ENCODE results near the gene FOXN4. TPM values are rescaled to one million over a fixed set of nuclear protein-coding genes. Genes with fewer than 3 reads are reported as not detected.
A peak's percentile ranks its signal among the peaks of the same experiment; 100 is the strongest.
"Not testable (repeated sequence)": the region's sequence is repeated elsewhere in the genome, so short reads cannot be mapped to it uniquely, and the experiment has no call there.

The FOXN4 gene
- total RNA-seq, 2 donors from 2014 or later: not detected

DNA sequence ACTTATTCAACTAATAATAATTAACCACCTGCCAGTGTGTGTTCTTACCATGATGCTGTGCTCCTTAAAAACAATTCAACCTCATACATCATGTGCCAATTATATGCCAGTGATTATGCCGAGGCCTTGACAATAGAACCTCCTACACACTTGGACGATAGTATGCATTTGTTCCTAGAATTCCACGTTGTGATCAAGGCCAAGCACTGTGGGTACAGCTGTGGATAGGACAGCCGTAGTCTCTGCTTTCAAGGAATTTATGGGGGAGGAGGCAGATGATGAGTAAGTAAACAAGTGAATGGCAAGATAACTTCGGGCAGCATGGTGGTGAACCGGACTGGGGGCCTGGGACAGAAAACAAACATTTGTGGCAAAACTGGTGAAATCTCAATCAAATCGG is 20.6 kb upstream of the FOXN4 start:
- Mint-ChIP-seq H3K4me3 (no peak overlapping the region), H3K4me1 (no peaks in the 10 kb centered on the region), H3K27me3 (peaks cover 11% of the 10 kb centered on the region), H3K27ac (no peak overlapping the region), H3K9me3 (no peaks in the 10 kb centered on the region), H3K36me3 (ENCODE audit: low read depth) (no peaks in the 10 kb centered on the region)
- ATAC-seq (replicated peaks): no peak

DNA sequence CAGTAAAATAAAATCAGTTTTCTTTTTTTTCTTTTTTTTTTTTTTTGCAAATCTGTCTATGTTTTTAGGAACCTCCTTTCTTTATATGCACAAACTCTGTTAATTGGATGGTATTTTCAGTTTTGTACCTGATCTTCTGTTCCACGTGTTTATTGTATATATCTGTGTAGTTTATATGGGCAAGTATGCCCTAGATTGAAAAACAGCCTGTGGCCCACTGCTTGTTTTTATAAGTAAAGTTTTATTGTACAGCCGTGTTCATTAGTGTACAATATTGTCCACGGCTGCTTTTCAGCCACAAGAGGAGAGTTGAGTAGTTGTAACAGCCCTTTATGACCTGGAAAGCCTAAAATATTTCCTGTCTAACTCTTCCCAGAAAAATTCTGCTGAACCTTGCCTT is 19.9 kb upstream of the FOXN4 start:
- H3K36me3 Mint-ChIP-seq (ENCODE audit: low read depth): no peaks in the 10 kb centered on the region
- H3K4me3 Mint-ChIP-seq: no peak overlapping the region
- no peaks in the 10 kb centered on the region for H3K4me1 Mint-ChIP-seq
- no peak for ATAC-seq (replicated peaks)
- H3K27ac Mint-ChIP-seq: no peak overlapping the region
- peaks cover 11% of the 10 kb centered on the region for H3K27me3 Mint-ChIP-seq
- no peaks in the 10 kb centered on the region for H3K9me3 Mint-ChIP-seq

DNA sequence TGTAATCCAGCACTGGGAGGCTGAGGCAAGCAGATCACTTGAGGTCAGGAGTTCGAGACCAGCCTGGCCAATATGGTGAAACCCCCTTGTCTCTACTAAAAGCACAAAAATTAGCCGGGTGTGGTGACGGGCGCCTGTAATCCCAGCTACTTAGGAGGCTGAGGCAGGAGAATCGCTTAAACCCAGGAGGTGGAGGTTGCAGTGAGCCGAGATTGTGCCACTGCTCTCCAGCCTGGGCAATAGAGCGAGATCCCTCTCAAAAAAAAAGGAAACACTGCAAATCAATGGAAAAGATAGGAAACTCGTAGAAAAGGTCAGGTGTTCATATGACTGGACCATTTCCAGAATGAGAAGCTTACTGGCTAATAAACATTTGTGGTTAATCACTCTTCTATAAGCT is 12.2 kb upstream of the FOXN4 start:
- not testable (repeated sequence) for H3K9me3 Mint-ChIP-seq; ATAC-seq (replicated peaks); H3K27ac Mint-ChIP-seq; H3K36me3 Mint-ChIP-seq (ENCODE audit: low read depth); H3K4me3 Mint-ChIP-seq; H3K4me1 Mint-ChIP-seq
- H3K27me3 Mint-ChIP-seq: peaks cover 26% of the 10 kb centered on the region

DNA sequence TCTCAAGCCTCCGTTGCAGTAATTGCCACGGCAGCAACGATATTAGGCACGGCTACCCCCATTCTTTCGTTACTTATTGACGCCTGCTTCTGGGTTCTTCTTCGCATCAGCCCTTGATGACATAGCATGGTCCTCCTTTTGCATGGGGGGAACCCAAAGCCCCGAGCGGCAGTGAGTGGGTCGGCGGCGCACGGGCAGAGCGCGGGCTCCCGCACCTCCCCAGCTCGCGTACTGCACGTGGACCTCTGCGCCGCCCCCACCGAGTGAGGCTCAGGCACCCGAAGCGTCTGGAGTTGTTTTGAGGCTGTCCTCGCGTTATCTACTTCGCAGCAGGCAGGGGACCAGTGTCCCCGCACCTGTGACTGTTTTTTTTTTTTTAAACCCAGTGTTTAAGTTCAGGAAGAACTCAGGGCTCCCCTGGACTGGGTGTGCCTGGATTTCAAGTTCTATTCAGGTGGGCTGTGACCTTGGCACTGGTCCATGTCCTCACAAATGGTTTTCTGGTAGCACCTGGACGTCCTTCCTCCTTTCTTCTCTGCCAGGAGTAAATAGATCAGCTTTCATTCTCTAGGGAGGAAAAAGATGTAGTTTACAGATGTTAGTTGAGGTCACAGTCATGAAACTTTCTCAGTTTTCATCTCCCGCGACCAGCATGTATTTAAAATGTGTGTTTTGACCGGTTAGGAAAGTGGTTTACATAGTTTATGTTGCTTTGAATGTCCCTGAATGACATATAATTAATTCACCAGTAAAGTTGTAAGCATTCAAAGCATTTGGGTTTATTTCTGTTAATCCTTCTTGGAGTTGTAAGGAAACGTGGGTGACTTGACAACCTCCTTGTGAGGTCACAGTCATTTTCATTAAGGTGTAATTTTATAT is 1.4 kb upstream of the FOXN4 start:
- no peak for ATAC-seq (replicated peaks)
- H3K27me3 Mint-ChIP-seq: peaks cover 49% of the 10 kb centered on the region
- H3K27ac Mint-ChIP-seq: no peak overlapping the region
- H3K4me1 Mint-ChIP-seq: peaks cover 6% of the 10 kb centered on the region
- H3K4me3 Mint-ChIP-seq: peak overlapping the region; percentile 79
- H3K36me3 Mint-ChIP-seq (ENCODE audit: low read depth): peaks cover 6% of the 10 kb centered on the region
- no peaks in the 10 kb centered on the region for H3K9me3 Mint-ChIP-seq

DNA sequence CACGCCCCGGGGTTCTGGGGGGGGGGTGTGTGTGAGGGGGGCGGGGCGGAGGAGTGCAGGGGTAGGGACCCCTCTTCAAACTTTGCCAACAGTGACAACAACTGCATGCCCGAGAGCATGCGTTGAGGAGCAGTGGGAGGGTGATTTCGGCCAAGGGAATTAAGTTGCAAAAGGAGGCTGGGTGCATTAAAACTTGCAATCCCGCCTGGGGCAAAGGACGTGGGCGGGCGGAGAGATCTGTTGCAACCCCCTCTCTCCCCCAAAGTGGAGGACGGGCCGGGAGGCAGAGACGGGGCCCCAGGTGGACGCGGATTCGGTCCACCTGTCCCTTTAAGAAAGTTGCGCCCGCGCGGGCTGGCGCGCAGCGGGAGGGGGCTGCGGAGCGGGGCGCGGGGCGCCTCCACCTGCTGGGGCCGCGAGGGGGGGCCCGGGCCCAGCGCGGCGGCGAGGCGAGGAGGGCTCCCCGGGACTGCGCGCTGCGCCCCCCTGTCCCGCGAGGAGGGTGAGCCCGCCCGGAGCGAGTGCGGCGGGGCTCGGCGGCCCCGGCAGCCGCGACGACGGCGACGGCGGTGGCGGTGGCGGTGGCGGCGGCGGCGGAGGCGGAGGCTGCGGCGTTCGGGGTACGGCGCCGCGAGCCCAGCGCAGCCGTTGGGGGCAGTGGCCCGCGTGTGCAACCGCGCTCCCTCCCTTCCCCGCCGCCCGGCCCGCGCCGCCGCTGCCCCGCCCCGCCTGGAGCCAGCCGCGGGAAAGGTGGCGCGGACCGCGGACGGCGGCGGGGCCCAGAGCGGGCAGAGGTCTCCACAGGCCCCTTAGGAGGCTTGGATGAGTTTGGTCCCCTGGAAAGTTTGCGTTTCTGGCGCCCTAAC is 530 bp upstream of the FOXN4 start:
- ATAC-seq (replicated peaks): peak; percentile 14
- H3K9me3 Mint-ChIP-seq: no peaks in the 10 kb centered on the region
- peaks cover 47% of the 10 kb centered on the region for H3K27me3 Mint-ChIP-seq
- peak overlapping the region; percentile 79 for H3K4me3 Mint-ChIP-seq
- peaks cover 6% of the 10 kb centered on the region for H3K36me3 Mint-ChIP-seq (ENCODE audit: low read depth)
- H3K27ac Mint-ChIP-seq: no peak overlapping the region
- H3K4me1 Mint-ChIP-seq: peaks cover 6% of the 10 kb centered on the region

DNA sequence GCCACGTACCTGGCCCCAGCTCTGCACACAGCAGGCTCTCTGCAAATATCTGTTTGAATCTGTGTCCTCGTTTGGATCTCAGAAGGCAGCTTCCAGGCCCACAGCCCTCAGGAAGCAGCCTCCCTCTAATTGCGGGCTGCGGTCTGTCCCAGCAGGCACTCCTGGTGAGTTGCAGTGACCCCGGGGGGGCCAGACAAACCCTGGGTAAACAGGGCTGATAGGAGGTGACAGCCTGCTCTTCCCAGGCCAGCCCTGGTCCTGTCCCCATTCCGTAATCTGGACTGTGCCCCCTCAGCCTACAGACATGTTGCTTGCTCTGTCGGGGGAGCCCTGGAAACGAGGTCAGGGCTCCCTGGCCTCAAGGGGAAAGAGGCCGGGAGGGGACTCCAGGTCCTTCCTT is 2.0 kb downstream of the FOXN4 start:
- H3K36me3 Mint-ChIP-seq (ENCODE audit: low read depth): peaks cover 6% of the 10 kb centered on the region
- H3K27me3 Mint-ChIP-seq: peaks cover 47% of the 10 kb centered on the region
- no peak overlapping the region for H3K4me3 Mint-ChIP-seq
- no peak overlapping the region for H3K27ac Mint-ChIP-seq
- H3K4me1 Mint-ChIP-seq: peaks cover 6% of the 10 kb centered on the region
- no peaks in the 10 kb centered on the region for H3K9me3 Mint-ChIP-seq
- no peak for ATAC-seq (replicated peaks)

DNA sequence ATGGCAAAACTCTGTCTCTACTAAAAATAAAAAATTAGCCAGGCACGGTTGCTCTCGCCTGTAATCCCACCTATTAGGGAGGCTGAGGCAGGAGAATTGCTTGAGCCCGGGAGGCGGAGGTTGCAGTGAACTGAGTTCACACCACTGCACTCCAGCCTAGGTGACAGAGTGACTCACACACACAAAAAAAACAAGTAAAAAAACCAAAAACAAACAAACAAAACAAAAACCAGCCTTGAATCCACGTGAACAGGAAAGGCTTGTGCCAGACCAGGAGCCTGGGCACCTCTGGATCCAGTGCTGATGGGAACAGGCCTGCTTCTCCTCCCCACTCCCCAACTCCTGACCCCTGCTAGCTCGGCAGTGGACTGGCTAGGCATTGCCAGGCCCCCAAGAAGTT is 3.5 kb downstream of the FOXN4 start:
- no peak for ATAC-seq (replicated peaks)
- H3K4me1 Mint-ChIP-seq: peaks cover 2% of the 10 kb centered on the region
- H3K27ac Mint-ChIP-seq: no peak overlapping the region
- no peaks in the 10 kb centered on the region for H3K9me3 Mint-ChIP-seq
- peaks cover 3% of the 10 kb centered on the region for H3K36me3 Mint-ChIP-seq (ENCODE audit: low read depth)
- no peak overlapping the region for H3K4me3 Mint-ChIP-seq
- peaks cover 42% of the 10 kb centered on the region for H3K27me3 Mint-ChIP-seq

DNA sequence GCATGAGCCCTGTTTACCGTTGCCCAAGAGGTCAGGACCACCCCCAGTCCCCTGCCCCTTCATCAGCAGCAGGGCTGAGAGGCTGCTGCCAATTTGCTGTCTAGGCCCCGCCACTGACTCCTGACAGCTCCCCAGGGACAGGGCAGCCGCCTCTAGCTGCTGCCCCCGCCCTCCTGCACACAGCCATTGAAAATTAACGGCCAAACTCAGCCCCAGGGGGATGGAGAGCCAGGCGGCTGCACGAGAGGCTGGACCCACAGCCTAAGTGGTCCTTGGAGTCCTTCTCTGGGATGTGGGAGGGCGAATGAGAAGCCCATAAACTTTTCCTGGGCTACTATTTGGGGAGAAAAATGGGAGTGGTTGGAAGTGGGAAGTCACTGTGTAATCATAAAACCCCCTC is 4.6 kb downstream of the FOXN4 start:
- H3K4me3 Mint-ChIP-seq: no peak overlapping the region
- peaks cover 38% of the 10 kb centered on the region for H3K27me3 Mint-ChIP-seq
- no peak overlapping the region for H3K27ac Mint-ChIP-seq
- no peaks in the 10 kb centered on the region for H3K9me3 Mint-ChIP-seq
- ATAC-seq (replicated peaks): no peak
- no peaks in the 10 kb centered on the region for H3K4me1 Mint-ChIP-seq
- no peaks in the 10 kb centered on the region for H3K36me3 Mint-ChIP-seq (ENCODE audit: low read depth)

DNA sequence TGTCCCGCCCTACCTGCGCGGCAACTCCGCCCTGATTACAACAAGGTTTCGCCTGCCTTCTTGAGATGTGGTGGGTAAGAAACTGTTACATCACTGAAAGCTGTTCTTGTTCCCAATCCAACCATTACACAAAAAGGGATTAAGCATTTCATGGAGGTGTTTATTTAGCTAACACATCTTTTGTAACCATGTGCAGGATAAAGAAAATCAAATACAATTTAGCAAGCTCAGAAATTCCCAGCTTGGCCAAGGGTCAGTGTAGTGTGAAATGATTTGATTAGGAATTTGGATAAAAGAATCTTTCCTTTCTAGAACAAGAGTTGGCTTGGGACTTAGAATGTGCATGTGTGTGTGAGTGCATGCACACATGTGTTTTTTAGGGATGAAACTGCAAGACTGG is 6.3 kb downstream of the FOXN4 start:
- no peaks in the 10 kb centered on the region for H3K4me1 Mint-ChIP-seq
- no peaks in the 10 kb centered on the region for H3K9me3 Mint-ChIP-seq
- H3K36me3 Mint-ChIP-seq (ENCODE audit: low read depth): no peaks in the 10 kb centered on the region
- ATAC-seq (replicated peaks): no peak
- H3K4me3 Mint-ChIP-seq: no peak overlapping the region
- H3K27me3 Mint-ChIP-seq: peaks cover 28% of the 10 kb centered on the region
- H3K27ac Mint-ChIP-seq: no peak overlapping the region

DNA sequence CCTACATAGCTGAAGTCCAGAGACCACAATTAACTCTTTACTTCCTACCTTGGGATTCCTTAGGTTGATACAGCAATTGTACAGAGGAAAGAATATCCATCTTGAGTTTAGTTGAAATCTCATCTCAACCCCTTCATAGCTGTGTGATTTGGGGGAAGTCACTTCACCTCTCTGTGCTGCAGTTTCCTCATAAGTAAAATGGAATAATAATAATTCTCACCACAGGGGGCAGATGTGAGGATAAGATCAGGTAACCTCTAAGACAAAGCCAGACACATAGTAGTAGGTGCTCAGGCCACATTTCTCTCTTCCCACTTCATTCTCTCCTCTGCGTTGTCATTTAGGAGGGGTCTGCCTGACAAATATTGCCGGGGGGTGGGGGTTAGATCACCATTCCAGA is 6.7 kb downstream of the FOXN4 start:
- Mint-ChIP-seq H3K36me3 (ENCODE audit: low read depth) (no peaks in the 10 kb centered on the region), H3K27ac (no peak overlapping the region), H3K27me3 (peaks cover 24% of the 10 kb centered on the region), H3K9me3 (no peaks in the 10 kb centered on the region), H3K4me3 (no peak overlapping the region), H3K4me1 (no peaks in the 10 kb centered on the region)
- ATAC-seq (replicated peaks): no peak

DNA sequence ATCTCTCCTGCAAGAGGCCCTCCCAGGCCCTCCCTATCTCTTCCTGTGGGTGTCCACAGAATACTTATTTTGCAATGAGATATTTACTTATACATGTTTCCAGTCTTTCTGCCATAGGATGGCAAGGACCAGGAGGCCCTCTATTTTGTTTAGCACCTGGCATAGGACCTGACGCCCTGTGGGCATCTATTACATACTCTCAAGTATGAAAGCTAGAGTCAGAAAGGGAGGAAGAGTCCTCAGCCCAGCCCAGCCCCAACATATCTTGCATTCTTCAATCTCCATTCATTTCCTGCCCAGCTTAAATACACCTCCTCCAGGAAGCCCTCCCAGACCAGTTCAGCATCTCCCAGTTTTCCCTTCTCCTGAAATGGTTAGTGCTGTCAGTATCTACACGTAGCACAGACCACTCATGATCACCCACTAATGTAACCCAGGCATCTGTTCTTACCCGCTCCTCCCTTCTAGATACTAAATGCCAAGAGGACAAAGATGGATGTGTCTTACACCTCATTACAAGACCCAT is 7.4 kb downstream of the FOXN4 start:
- Mint-ChIP-seq H3K36me3 (ENCODE audit: low read depth) (no peaks in the 10 kb centered on the region), H3K4me1 (no peaks in the 10 kb centered on the region), H3K9me3 (no peaks in the 10 kb centered on the region), H3K27me3 (peaks cover 21% of the 10 kb centered on the region), H3K4me3 (no peak overlapping the region), H3K27ac (no peak overlapping the region)
- no peak for ATAC-seq (replicated peaks)

DNA sequence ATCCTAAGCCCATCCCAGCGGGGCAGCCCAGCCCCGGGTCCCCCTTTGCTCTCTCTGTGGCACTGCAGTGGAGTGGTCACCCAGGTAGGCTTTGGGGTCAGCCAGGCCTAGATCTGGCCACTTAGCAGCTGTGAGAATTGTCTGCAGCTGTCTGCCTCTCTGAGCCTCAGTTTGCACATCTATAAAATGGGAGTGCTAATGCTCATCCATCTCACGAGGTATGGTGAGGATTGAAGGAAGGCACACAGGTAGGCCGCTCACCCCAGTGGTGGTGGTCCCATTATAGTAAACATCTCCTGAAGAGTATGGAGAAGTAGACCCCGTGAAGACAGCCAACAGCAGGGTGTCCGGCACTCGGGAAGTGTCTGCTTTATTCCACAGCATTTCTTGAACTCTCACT is 9.2 kb downstream of the FOXN4 start:
- no peak for ATAC-seq (replicated peaks)
- Mint-ChIP-seq H3K9me3 (no peaks in the 10 kb centered on the region), H3K4me3 (no peak overlapping the region), H3K36me3 (ENCODE audit: low read depth) (no peaks in the 10 kb centered on the region), H3K27me3 (peaks cover 26% of the 10 kb centered on the region), H3K4me1 (no peaks in the 10 kb centered on the region), H3K27ac (no peak overlapping the region)

DNA sequence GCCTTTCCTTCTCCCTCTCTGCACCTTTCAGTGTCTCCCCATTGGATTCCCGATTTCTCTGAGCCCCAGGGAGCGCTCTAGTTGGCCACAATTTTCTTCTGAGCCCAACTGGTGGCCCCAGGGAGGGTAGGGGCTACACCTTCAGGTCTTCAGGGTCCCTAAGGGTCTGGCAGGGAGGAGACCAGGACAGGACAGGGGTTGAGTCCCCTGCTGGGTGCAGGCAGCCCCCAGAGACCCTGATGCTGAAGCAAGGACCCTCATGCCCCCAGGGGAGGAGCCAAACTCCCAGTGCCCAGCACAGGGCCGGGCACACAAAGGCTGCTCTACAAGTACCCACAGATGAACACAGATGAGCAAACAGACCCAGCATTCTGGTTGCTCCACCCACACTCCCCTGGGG is 12.7 kb downstream of the FOXN4 start:
- H3K36me3 Mint-ChIP-seq (ENCODE audit: low read depth): no peaks in the 10 kb centered on the region
- no peaks in the 10 kb centered on the region for H3K9me3 Mint-ChIP-seq
- peaks cover 22% of the 10 kb centered on the region for H3K27me3 Mint-ChIP-seq
- ATAC-seq (replicated peaks): no peak
- no peak overlapping the region for H3K4me3 Mint-ChIP-seq
- no peak overlapping the region for H3K27ac Mint-ChIP-seq
- H3K4me1 Mint-ChIP-seq: no peaks in the 10 kb centered on the region

DNA sequence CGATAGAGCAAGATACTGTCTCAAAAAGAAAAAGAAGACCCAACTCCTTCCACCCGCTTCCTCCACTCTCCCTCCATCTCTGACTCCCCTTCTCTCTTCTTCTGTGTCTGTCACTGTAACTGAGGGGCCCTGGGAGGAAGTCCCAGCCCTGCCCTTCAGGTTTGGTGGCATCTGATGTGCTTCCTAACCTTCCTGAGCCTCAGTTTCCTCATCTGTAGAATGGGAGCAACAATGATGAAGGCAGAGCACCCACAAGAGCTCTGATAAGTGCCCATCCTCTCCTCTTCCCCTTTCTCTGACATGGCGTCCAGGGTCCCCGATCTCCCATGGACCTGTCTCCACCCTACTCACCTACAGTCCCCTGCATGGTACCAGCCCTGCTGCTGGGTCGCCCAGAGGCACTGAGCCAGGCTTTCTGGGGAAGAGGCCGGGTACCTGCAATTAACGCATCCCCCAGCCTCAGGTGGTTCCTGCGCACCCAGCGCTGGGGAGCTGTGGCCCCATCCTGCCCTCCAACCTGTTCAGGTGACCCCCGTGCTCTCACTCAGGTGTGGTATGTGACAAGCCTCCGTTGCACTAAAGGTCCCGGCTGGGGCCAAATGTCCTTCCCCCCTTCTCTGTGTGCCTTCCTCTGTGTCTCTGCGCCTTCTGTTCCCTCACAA is 13.2 kb downstream of the FOXN4 start:
- no peak for ATAC-seq (replicated peaks)
- Mint-ChIP-seq H3K27me3 (peaks cover 23% of the 10 kb centered on the region), H3K9me3 (no peaks in the 10 kb centered on the region), H3K4me3 (no peak overlapping the region), H3K36me3 (ENCODE audit: low read depth) (no peaks in the 10 kb centered on the region), H3K4me1 (no peaks in the 10 kb centered on the region), H3K27ac (no peak overlapping the region)
